GM18873 (cell line): ENCODE data around the gene NVL.
"Not testable (repeated sequence)": the region's sequence is repeated elsewhere in the genome, so short reads cannot be mapped to it uniquely, and the experiment has no call there.

ENCODE experiments used
- ATAC-seq: cut with Tn5 transposase; IDR thresholded peaks from one replicate; pipeline ENCODE4 v1.9.1; 2021; ENCODE audit warnings: mild to moderate bottlenecking, moderate library complexity, moderate number of reproducible peaks; ENCODE audit not compliant: unreplicated experiment, low FRiP score

NVL gene

GRCh38 chr1:224338150-224338838 is 8.3 kb upstream of the NVL start:
- no peak for ATAC-seq

- ATAC-seq: no peak
Observed at GRCh38 chr1:224333939-224334786, 4.2 kb upstream of the NVL start.

- no peak for ATAC-seq
Observed at GRCh38 chr1:224333309-224333926, 3.4 kb upstream of the NVL start.

GRCh38 chr1:224331824-224332223 is 1.9 kb upstream of the NVL start:
- ATAC-seq: no peak

- no peak for ATAC-seq
Observed at GRCh38 chr1:224331326-224331725, 1.4 kb upstream of the NVL start.

GRCh38 chr1:224329484-224329841 is 509 bp downstream of the NVL start:
- no peak for ATAC-seq

GRCh38 chr1:224328644-224329043 is 1.3 kb downstream of the NVL start:
- ATAC-seq: no peak

- ATAC-seq: no peak
Observed at GRCh38 chr1:224325959-224326358, 4.0 kb downstream of the NVL start.

- ATAC-seq: no peak
Observed at GRCh38 chr1:224321706-224322105, 8.3 kb downstream of the NVL start.

- no peak for ATAC-seq
Observed at GRCh38 chr1:224317383-224318045, 12.5 kb downstream of the NVL start.

- no peak for ATAC-seq
Observed at GRCh38 chr1:224312025-224312424, 17.9 kb downstream of the NVL start.

GRCh38 chr1:224311503-224311902 is 18.5 kb downstream of the NVL start:
- ATAC-seq: not testable (repeated sequence)

- no peak for ATAC-seq
Observed at GRCh38 chr1:224308064-224308463, 21.9 kb downstream of the NVL start.

- no peak for ATAC-seq
Observed at GRCh38 chr1:224304767-224305166, 25.2 kb downstream of the NVL start.

GRCh38 chr1:224302947-224303346 is 27.0 kb downstream of the NVL start:
- ATAC-seq: no peak

- no peak for ATAC-seq
Observed at GRCh38 chr1:224301391-224301790, 28.6 kb downstream of the NVL start.

GRCh38 chr1:224300346-224300745 is 29.6 kb downstream of the NVL start:
- no peak for ATAC-seq

- ATAC-seq: no peak
Observed at GRCh38 chr1:224298346-224299330, 31.3 kb downstream of the NVL start.

- no peak for ATAC-seq
Observed at GRCh38 chr1:224294775-224295174, 35.2 kb downstream of the NVL start.

GRCh38 chr1:224292419-224292818 is 37.6 kb downstream of the NVL start:
- no peak for ATAC-seq
